GM12873 (cell line): ENCODE measurements around the gene BLM.

Source experiments
- CTCF ChIP-seq: IDR thresholded peaks from 2 replicates; pipeline ENCODE4 v1.5.1; 2012; ENCODE audit warnings: low read depth, mild to moderate bottlenecking, moderate library complexity, low read length, control low read depth; ENCODE audit not compliant: insufficient read depth; ENCODE audit errors: missing control alignments

Gene BLM

GRCh38 chr15:90709278-90709677, 7.9 kb upstream of the BLM start:
- no peak for TF ChIP-seq CTCF

DNA sequence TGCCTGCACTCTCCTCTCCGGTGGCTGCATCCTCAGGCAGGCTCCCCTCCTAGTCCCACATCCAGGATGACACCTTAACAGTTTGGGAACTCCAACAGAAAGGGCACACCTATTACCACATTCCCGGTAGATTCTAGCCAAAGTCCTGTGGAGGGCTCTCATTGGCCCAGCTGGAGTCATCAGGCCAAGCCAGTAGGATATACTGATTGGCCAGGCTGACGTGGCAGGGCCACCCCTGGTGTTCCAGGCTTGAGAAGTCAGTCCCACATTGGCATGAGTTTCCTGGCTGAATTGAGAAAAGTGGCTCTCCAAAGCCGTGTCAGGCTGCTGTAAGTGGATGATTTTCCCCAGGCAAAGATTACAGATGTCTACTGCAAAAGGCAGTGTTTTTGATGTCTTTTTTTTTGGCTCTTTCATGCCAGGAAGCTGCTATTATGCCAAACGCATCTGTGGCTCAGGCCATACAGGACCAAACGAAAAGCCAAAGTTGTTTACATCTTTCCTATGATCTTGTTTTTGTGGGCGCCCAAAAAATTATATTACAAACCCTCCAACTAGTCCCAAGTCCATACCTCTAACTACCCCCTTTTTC, 6.6 kb upstream of the BLM start:
- TF ChIP-seq CTCF, result no peak

- TF ChIP-seq CTCF, result no peak
These were observed 5.7 kb upstream of the BLM start for GRCh38 chr15:90711418-90711824.

GRCh38 chr15:90711842-90712241, 5.3 kb upstream of the BLM start:
- TF ChIP-seq CTCF, result no peak

DNA sequence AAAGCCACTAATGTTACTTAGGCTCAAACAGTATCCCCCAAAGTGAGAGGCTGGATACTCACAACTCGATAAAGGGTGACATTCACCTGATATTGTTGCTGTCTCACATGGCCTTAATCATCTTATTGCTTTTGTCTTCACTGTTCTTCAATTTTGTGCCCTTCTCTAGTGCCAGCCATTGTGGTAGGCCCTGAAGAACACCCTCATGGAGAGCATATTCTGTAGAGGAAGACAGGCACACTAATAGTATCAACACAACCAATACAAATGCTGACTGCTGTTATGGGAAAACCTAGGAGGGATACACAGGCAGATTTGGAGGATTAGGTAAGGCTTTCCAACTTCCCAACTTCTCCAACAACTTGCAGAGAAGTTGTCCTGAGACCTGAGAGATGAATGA, 4.1 kb upstream of the BLM start:
- no peak for TF ChIP-seq CTCF

DNA sequence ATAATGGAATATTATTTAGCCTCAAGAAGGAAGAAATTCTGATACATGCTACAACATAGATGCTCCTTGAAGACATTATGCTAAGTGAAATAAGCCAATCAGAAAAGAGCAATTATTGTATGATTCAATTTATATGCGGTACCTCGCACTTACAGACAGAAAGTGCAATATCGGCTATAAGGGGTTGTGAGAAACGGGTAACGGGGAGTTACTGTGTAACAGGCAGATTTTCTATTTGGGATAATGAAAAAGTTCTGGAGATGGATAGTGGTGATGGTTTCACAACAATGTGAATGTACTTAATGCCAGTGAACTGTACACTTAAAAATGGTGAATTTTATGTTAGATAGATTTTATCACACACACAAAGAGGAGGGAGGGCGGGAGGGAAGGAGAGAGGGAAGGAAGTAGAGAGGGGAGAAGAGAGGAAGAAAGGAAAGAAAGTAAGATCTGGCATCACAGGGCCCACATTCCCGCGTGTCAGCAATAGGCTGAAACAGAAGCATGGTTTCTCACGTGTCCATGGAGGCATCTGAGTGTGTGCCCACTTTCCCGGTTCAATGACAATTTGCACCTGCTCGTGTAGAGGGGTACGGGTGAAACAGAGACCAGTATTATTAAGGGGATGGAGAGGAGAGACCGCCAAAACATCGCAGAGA, 700 bp upstream of the BLM start:
- no peak for TF ChIP-seq CTCF

DNA sequence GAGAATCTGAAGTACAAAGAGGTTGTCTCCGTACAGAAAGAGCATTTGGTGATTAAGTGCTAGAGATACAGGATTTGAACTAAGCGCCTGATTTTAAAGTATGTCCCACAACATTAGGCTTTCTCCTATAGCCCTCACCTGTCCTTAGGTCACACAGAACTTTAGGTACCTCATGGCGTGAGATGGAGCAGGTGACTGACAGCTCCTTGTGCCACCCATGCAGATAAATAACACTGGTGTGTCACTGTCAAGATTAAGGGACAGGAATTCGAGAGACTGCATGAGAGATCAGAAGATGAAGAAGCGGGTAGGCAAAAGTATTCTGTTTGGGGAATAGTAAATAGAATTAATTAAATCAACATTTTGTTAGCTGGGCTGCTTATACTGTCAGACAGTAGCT, 1.1 kb downstream of the BLM start:
- no peak for TF ChIP-seq CTCF
